Endothelial cell of umbilical vein (primary cell): ENCODE results near the gene MAMDC2. TPM values are rescaled to one million over a fixed set of nuclear protein-coding genes. Genes with fewer than 3 reads are reported as not detected.

Source experiments
- BruUV-seq: library from RNA; stranded (reverse); fragments of 400-500 nt; replicated peaks from 2 replicates; lab custom pipeline; 2021; lab: Mats Ljungman, UMichigan
- CTCF ChIA-PET: fragments of 300-600, 350-600 bp; sonication (Branson Sonifier 250); formaldehyde crosslinking; loops from one replicate; lab custom pipeline; 2021; ENCODE audit warnings: antibody characterized with exemption, inconsistent platforms; lab: Charles Lee
- POLR2A ChIA-PET: fragments of 300-600, 350-600 bp; sonication (Branson Sonifier 250); formaldehyde crosslinking; loops from one replicate; lab custom pipeline; 2021; ENCODE audit warnings: antibody characterized with exemption, inconsistent platforms; lab: Charles Lee
- DNase-seq: peaks from one replicate; pipeline ENCODE4 v3.0.0-alpha.2; 2011; ENCODE audit warnings: low read depth, low spot score
- FAIRE-seq: peaks from 2 replicates; lab custom pipeline; 2011; peaks lifted over from hg19 to GRCh38; lab: Jason Lieb, UNC
- H2AFZ ChIP-seq: 2 replicates; pipeline ENCODE4 v1.6.0; 2012; ENCODE audit warnings: low read depth, low read length, control low read depth, inconsistent platforms
- H3K27ac ChIP-seq: 2 replicates; pipeline ENCODE4 v1.5.1; 2011; ENCODE audit warnings: low read depth, mild to moderate bottlenecking, control low read depth, low read length, moderate library complexity; ENCODE audit not compliant: insufficient read depth
- H3K27me3 ChIP-seq, 2 experiments: 2 replicates each; pipeline versions ENCODE4 v1.6.0 to v1.6.1; 2011; ENCODE audit warnings: low read length in 2 of 2, mixed read lengths in 1 of 2; ENCODE audit not compliant: control insufficient read depth in 2 of 2, insufficient read depth in 2 of 2
- H3K36me3 ChIP-seq, 2 experiments: 2 replicates in 1 of 2; 3 replicates in 1 of 2; pipeline ENCODE4 v1.5.1; 2011; ENCODE audit warnings: low read length in 2 of 2, mild to moderate bottlenecking in 1 of 2, moderate library complexity in 1 of 2; ENCODE audit not compliant: control insufficient read depth in 2 of 2, insufficient read depth in 2 of 2; ENCODE audit errors: extremely low read depth in 1 of 2
- H3K4me1 ChIP-seq: 3 replicates; pipeline ENCODE4 v1.5.1; 2011; ENCODE audit warnings: mild to moderate bottlenecking, low read length; ENCODE audit not compliant: control insufficient read depth, insufficient read depth; ENCODE audit errors: extremely low read depth
- H3K4me2 ChIP-seq: 2 replicates; pipeline ENCODE4 v1.6.1; 2011; ENCODE audit warnings: low read length, control low read depth, mixed read lengths; ENCODE audit not compliant: insufficient read depth
- H3K4me3 ChIP-seq, 3 experiments: fragments of 200-600 bp in 1 of 3; sonication (generic), shearing (Covaris generic) in 1 of 3; replicated peaks in 1 of 3; 2 replicates each; pipeline ENCODE4 v1.5.1; 2011 to 2016; ENCODE audit warnings: control low read depth in 3 of 3, low read length in 3 of 3, mild to moderate bottlenecking in 2 of 3, inconsistent platforms in 1 of 3, low read depth in 1 of 3, moderate library complexity in 1 of 3; ENCODE audit not compliant: insufficient read depth in 1 of 3
- H3K79me2 ChIP-seq: 2 replicates; pipeline ENCODE4 v1.6.0; 2012; ENCODE audit warnings: low read length, inconsistent platforms; ENCODE audit not compliant: control insufficient read depth, insufficient read depth
- H3K9ac ChIP-seq: replicated peaks from 2 replicates; pipeline ENCODE3; 2011; ENCODE audit warnings: low read length, control low read depth; ENCODE audit not compliant: insufficient read depth; ENCODE audit errors: extremely low read depth
- H3K9me1 ChIP-seq: replicated peaks from 3 replicates; pipeline ENCODE4 v1.6.0; 2011; ENCODE audit warnings: mild to moderate bottlenecking, low read length; ENCODE audit not compliant: control insufficient read depth, insufficient read depth; ENCODE audit errors: extremely low read depth
- H3K9me3 ChIP-seq: replicated peaks from 2 replicates; pipeline ENCODE4 v1.5.1; 2012; ENCODE audit warnings: low read length, inconsistent platforms; ENCODE audit not compliant: control insufficient read depth, insufficient read depth
- H4K20me1 ChIP-seq: replicated peaks from 2 replicates; pipeline ENCODE3; 2011; ENCODE audit warnings: mild to moderate bottlenecking, low read length; ENCODE audit not compliant: control insufficient read depth, insufficient read depth; ENCODE audit errors: extremely low read depth
- CTCF ChIP-seq, 2 donors: IDR thresholded peaks; 1 replicate in 1 of 2; 2 replicates in 1 of 2; pipeline ENCODE4 v1.5.1; 2011; ENCODE audit warnings: low read length in 2 of 2, mild to moderate bottlenecking in 2 of 2, moderate library complexity in 2 of 2, control low read depth in 1 of 2, inconsistent platforms in 1 of 2, low read depth in 1 of 2; ENCODE audit not compliant: insufficient read depth in 1 of 2; ENCODE audit errors: extremely low read depth in 1 of 2
- EZH2 ChIP-seq: IDR thresholded peaks from 2 replicates; pipeline ENCODE4 v1.6.1; 2012; ENCODE audit warnings: borderline replicate concordance, low read depth, mild to moderate bottlenecking, moderate library complexity, low read length, inconsistent platforms; ENCODE audit not compliant: severe bottlenecking
- FOS ChIP-seq: IDR thresholded peaks from 2 replicates; pipeline ENCODE4 v1.6.1; 2011; ENCODE audit warnings: mild to moderate bottlenecking, low read length, moderate library complexity, borderline replicate concordance; ENCODE audit not compliant: insufficient read depth
- GATA2 ChIP-seq: IDR thresholded peaks from 2 replicates; pipeline ENCODE4 v1.7.0; 2011; ENCODE audit warnings: low read depth, mild to moderate bottlenecking, moderate library complexity, mixed read lengths, low read length; ENCODE audit not compliant: insufficient read length, insufficient read depth
- JUN ChIP-seq: IDR thresholded peaks from 2 replicates; pipeline ENCODE4 v1.6.1; 2011; ENCODE audit warnings: borderline replicate concordance, low read depth; ENCODE audit not compliant: insufficient read length, insufficient read depth
- POLR2A ChIP-seq: IDR thresholded peaks from 2 replicates; pipeline ENCODE4 v1.6.1; 2012; ENCODE audit warnings: low read depth, mild to moderate bottlenecking, control low read depth, low read length
- POLR2AphosphoS5 ChIP-seq: IDR thresholded peaks from 2 replicates; pipeline ENCODE4 v1.6.1; 2012; ENCODE audit warnings: low read depth, mild to moderate bottlenecking, control low read depth, low read length, moderate library complexity; ENCODE audit not compliant: insufficient read depth
- dilution Hi-C: fragments of 300-500 bp; cut with MboI; formaldehyde crosslinking; loops from one replicate; pipeline ENCODE4 v1.15.0; 2019; ENCODE audit warnings: low sequenced_read_pairs; ENCODE audit not compliant: extremely low pct_ligation_motif_present
- intact Hi-C: fragments of 100-400 bp; cut with micrococcal nuclease; formaldehyde crosslinking; loops from one replicate; pipeline ENCODE4 v1.10.0; 2022
- polyA plus RNA-seq, 4 experiments: library from polyadenylated mRNA; depleted of rRNA in 3 of 4; stranded (reverse) in 3 of 4; unstranded in 1 of 4; fragments of >200 nt; gene quantifications; 2 replicates each; pipeline versions ENCODE4 v1.2.1 to v1.2.3, GENCODE V29; 2011 to 2012; ENCODE audit warnings: missing spikeins in 1 of 4
- total RNA-seq: library from RNA; stranded (reverse); gene quantifications from 2 replicates; pipeline ENCODE4 v1.2.3, GENCODE V29; 2021
- TF ChIP-seq, protein P1 (sequence below): IDR thresholded peaks from 2 replicates; pipeline ENCODE4 v1.6.1; 2011; ENCODE audit not compliant: insufficient read depth, insufficient read length

The MAMDC2 gene
- total and polyA plus RNA-seq, 2 donors (not counting 3 experiments of a cell fraction or from before 2014, with no cell fraction given) = 0.60 to 1.1 TPM

GRCh38 chr9:70054521-70054920, 10.9 kb downstream of the MAMDC2 start:
- no TSS peak for BruUV-seq
- Histone ChIP-seq H3K4me1 (peaks cover 11% of the 10 kb centered on the region), H3K36me3 (no peaks in the 10 kb centered on the region), H3K4me3 (no peak overlapping the region), H3K4me2 (no peak overlapping the region), H3K9me3 (no peaks in the 10 kb centered on the region), H4K20me1 (no peaks in the 10 kb centered on the region), H3K79me2 (no peaks in the 10 kb centered on the region), H3K9me1 (no peaks in the 10 kb centered on the region), H3K9ac (no peak overlapping the region), H3K27ac (no peak overlapping the region), H3K27me3 (peaks cover 0 to 1% of the 10 kb centered on the region in 2 experiments), H2AFZ (no peak overlapping the region)
- TF ChIP-seq, protein P1, sequence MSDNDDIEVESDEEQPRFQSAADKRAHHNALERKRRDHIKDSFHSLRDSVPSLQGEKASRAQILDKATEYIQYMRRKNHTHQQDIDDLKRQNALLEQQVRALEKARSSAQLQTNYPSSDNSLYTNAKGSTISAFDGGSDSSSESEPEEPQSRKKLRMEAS = no peak
- TF ChIP-seq EZH2 (no peak), FOS (no peak), GATA2 (no peak), JUN (no peak), POLR2A (no peak), CTCF (IDR thresholded peaks at IDR 0.05; ENCODE audit: extremely low read depth in 1 of 2, insufficient read depth in 1 of 2, low read depth in 1 of 2, low read length in 2 of 2) (no peak), POLR2AphosphoS5 (no peak)
- peak; percentile 43 for DNase-seq
- ChIA-PET POLR2A (no interaction called here), CTCF (interaction anchor here (0.7 to 3.9 kb wide), 5 partner anchors 8 to 382 kb away, joined by 3 to 19 read pairs (median 5); no protein-coding TSS in a partner anchor)
- intact Hi-C loops = no loop called here
- dilution Hi-C loops = no loop called here
- FAIRE-seq = no peak
